Measurements from ENCODE around the gene FAM107B. TPM values are rescaled to one million over a fixed set of nuclear protein-coding genes. Genes with fewer than 3 reads are reported as not detected.
"Not testable (repeated sequence)": the region's sequence is repeated elsewhere in the genome, so short reads cannot be mapped to it uniquely, and the experiment has no call there.

Gene FAM107B
- total RNA-seq, 1 donor from 2014 or later: 39.0 TPM

DNA sequence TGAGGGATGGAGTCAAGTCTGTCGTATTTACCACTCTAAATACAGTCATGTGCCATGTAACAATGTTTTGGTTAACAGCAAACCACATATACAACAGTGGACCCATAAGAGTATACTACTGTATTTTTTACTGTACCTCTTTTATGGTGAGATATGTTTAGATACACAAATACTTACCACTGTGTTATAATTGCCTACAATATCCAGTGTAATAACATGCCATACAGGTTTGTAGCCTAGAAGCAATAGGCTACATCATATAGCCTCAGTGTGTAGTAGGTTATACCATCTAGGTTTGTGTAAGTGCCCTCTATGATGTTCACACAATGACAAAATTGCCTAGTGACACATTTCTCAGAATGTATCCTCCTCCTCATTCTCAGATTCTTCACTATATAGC, 110.4 kb downstream of the FAM107B start:
- Mint-ChIP-seq H3K36me3 (ENCODE audit: low read depth) (no peaks in the 10 kb centered on the region), H3K27ac (ENCODE audit: unreplicated experiment) (no peak overlapping the region), H3K4me3 (no peak overlapping the region), H3K27me3 (ENCODE audit: low read depth) (no peaks in the 10 kb centered on the region), H3K4me1 (peaks cover 5% of the 10 kb centered on the region), H3K9me3 (peaks cover 2% of the 10 kb centered on the region)
- no peak for TF ChIP-seq CTCF (conservative IDR thresholded peaks at IDR 0.05)
- DNase-seq (ENCODE audit: low read depth, low spot score): no peak

- no peaks in the 10 kb centered on the region for H3K27me3 Mint-ChIP-seq (ENCODE audit: low read depth)
- H3K27ac Mint-ChIP-seq (ENCODE audit: unreplicated experiment): no peak overlapping the region
- peaks cover 16% of the 10 kb centered on the region for H3K4me1 Mint-ChIP-seq
- no peak for DNase-seq (ENCODE audit: low read depth, low spot score)
- no peak for TF ChIP-seq CTCF (conservative IDR thresholded peaks at IDR 0.05)
- H3K9me3 Mint-ChIP-seq: peaks cover 7% of the 10 kb centered on the region
- H3K4me3 Mint-ChIP-seq: no peak overlapping the region
- no peaks in the 10 kb centered on the region for H3K36me3 Mint-ChIP-seq (ENCODE audit: low read depth)
Observed at GRCh38 chr10:14661818-14662217, 112.9 kb downstream of the FAM107B start.

GRCh38 chr10:14660831-14661230, 113.9 kb downstream of the FAM107B start:
- Mint-ChIP-seq H3K27me3 (ENCODE audit: low read depth) (no peaks in the 10 kb centered on the region), H3K9me3 (peaks cover 7% of the 10 kb centered on the region), H3K4me3 (no peak overlapping the region), H3K36me3 (ENCODE audit: low read depth) (no peaks in the 10 kb centered on the region), H3K4me1 (peaks cover 16% of the 10 kb centered on the region), H3K27ac (ENCODE audit: unreplicated experiment) (no peak overlapping the region)
- DNase-seq (ENCODE audit: low read depth, low spot score): no peak
- no peak for TF ChIP-seq CTCF (conservative IDR thresholded peaks at IDR 0.05)

GRCh38 chr10:14659626-14660196, 115.0 kb downstream of the FAM107B start:
- H3K4me3 Mint-ChIP-seq: no peak overlapping the region
- no peak for DNase-seq (ENCODE audit: low read depth, low spot score)
- no peaks in the 10 kb centered on the region for H3K27me3 Mint-ChIP-seq (ENCODE audit: low read depth)
- no peaks in the 10 kb centered on the region for H3K36me3 Mint-ChIP-seq (ENCODE audit: low read depth)
- H3K9me3 Mint-ChIP-seq: peaks cover 7% of the 10 kb centered on the region
- no peak for TF ChIP-seq CTCF (conservative IDR thresholded peaks at IDR 0.05)
- H3K27ac Mint-ChIP-seq (ENCODE audit: unreplicated experiment): no peak overlapping the region
- H3K4me1 Mint-ChIP-seq: peaks cover 24% of the 10 kb centered on the region

DNA sequence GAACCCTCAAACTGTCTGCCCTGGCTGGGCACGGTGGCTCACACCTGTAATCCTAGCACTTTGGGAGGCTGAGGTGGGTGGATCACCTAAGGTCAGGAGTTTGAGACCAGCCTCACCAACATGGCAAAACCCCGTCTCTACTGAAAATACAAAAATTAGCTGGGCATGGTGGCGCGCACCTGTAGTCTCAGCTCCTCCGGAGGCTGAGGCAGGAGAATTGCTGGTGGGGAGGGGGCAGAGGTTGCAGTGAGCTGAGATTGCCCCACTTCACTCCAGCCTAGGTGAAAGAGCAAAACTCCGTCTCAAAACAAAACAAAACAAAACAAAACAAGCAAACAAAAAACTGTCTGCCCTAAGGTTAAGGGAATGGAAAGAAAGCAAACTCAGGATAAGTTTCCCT, 115.6 kb downstream of the FAM107B start:
- not testable (repeated sequence) for DNase-seq (ENCODE audit: low read depth, low spot score); H3K36me3 Mint-ChIP-seq (ENCODE audit: low read depth); H3K4me3 Mint-ChIP-seq; H3K27ac Mint-ChIP-seq (ENCODE audit: unreplicated experiment); H3K9me3 Mint-ChIP-seq; H3K27me3 Mint-ChIP-seq (ENCODE audit: low read depth)
- peaks cover 29% of the 10 kb centered on the region for H3K4me1 Mint-ChIP-seq

DNA sequence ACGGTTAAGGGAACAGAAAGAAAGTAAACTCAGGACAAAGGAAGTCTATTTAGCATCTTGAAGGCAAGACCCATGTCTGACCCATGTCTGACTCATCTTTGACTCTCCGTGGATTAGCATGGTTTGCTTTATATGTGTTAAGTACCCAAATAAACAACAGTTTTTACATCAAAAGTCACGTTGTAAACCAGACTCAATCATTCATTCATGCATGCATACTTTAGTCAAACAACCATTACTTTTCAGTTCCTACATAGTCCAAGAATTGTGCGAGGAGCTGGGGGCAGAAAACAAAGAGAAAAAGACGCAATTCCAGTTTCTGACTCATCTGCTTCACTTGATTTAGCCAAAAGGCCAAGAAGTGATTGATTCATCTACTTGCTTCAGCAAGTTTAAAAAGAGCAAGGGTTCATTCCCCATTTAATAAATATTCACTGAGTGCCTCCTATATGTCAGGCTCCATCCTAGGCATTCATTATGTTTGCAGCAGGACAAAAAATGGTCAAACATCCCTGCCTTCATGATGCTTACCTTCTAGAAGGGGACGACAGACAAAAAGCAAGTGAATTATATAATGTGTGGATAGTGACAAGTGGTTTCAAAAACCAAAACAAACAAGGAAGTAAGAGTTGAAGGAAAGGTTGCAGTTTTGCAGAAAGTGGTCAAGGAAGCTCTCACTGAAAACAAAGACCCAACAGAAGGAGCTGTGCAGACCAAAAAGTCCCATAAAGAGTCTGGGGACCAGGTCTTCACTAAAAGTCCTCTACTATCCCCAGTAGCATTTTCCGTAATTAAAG, 116.2 kb downstream of the FAM107B start:
- peaks cover 35% of the 10 kb centered on the region for H3K4me1 Mint-ChIP-seq
- no peak for TF ChIP-seq CTCF (conservative IDR thresholded peaks at IDR 0.05)
- H3K27ac Mint-ChIP-seq (ENCODE audit: unreplicated experiment): no peak overlapping the region

More for the DNA sequence above, 116.2 kb downstream of the FAM107B start:
- Mint-ChIP-seq H3K36me3 (ENCODE audit: low read depth) (no peaks in the 10 kb centered on the region), H3K27me3 (ENCODE audit: low read depth) (no peaks in the 10 kb centered on the region), H3K4me3 (no peak overlapping the region), H3K9me3 (peaks cover 7% of the 10 kb centered on the region)
- DNase-seq (ENCODE audit: low read depth, low spot score): no peak

Measured in neural crest cell (in vitro differentiated cells).